ENCODE data around the gene ASCC3.

The ASCC3 gene

DNA sequence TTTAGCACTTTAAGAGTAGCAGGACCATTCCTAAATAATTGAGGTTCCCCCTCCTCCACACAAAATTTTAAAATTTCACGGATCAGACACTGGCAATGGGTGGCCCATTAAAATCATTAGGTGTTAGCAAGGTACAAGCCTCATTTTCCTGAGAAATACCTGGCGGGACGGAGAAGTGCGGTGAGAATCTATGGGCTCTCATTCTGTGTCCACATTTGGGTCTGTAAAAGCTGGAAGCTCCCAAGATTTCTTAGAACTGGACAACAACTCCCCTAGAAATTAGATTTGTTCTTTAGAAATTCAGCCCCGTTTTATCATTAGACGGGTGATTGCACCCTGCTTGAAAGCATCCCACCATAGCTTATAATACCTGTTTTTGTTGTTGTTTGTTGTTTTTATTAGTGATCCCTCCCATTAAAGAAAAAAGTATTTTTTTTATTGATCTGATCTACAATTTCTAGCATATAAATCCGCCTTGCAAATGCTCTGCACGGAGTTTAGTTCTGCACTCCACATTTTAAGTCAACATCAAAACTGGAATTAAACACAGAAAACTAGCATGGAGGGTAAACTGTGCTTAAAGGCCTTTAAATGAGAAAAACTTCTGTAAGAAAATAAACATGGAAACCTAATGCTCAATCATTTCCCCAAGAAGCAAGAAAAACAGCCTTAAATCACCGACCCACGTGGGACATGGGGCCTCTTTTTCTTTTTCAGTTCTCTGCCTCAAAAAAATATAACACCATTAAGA lies 422.1 kb downstream of the ASCC3 start:
- in situ Hi-C loops (cut with HindIII; ENCODE audit: low sequenced_read_pairs) = loop anchor here (25.0 kb wide), 1 partner anchor 347 kb away; no protein-coding TSS in a partner anchor

All from DLD1 (cell line).